Measurements from ENCODE around the gene ADD3.

The ADD3 gene

GRCh38 chr10:109996225-109996624 is 11.6 kb upstream of the ADD3 start:
- peak overlapping the region in 1 of 21 experiments; percentile 11 for H3K27ac ChIP-seq

GRCh38 chr10:109996766-109997171 is 11.0 kb upstream of the ADD3 start:
- Histone ChIP-seq H3K4me3 (no peak overlapping the region), H3K27ac (peak overlapping the region in 1 of 21 experiments; percentile 11)

More at GRCh38 chr10:109996225-109996624, 11.6 kb upstream of the ADD3 start:
- no peak overlapping the region for H3K4me3 ChIP-seq

GRCh38 chr10:109997233-109997632 is 10.6 kb upstream of the ADD3 start:
- Histone ChIP-seq H3K27ac (peak overlapping the region in 1 of 21 experiments; percentile 11), H3K4me3 (no peak overlapping the region)

- Histone ChIP-seq H3K4me3 (no peak overlapping the region), H3K27ac (no peak overlapping the region)
These were observed 9.3 kb upstream of the ADD3 start for GRCh38 chr10:109998513-109998912.

GRCh38 chr10:110002801-110003523 is 4.8 kb upstream of the ADD3 start:
- H3K27ac ChIP-seq: peak overlapping the region in 6 of 21 experiments; percentile 0 to 50 (median 35)
- no peak overlapping the region for H3K4me3 ChIP-seq

- peak overlapping the region in 9 of 21 experiments; percentile 0 to 50 (median 30) for H3K27ac ChIP-seq
These were observed 4.3 kb upstream of the ADD3 start for GRCh38 chr10:110003524-110003885.

GRCh38 chr10:110005719-110006118 is 2.1 kb upstream of the ADD3 start:
- Histone ChIP-seq H3K27ac (peak overlapping the region in 18 of 21 experiments; percentile 11 to 96 (median 92)), H3K4me3 (peak overlapping the region in 6 of 7 experiments; percentile 15 to 98 (median 83))

More at GRCh38 chr10:110003524-110003885, 4.3 kb upstream of the ADD3 start:
- H3K4me3 ChIP-seq: no peak overlapping the region

- Histone ChIP-seq H3K27ac (peak overlapping the region; percentile 55 to 96 (median 91)), H3K4me3 (peak overlapping the region; percentile 60 to 98 (median 90))
These were observed 1.2 kb upstream of the ADD3 start for GRCh38 chr10:110006358-110007160.

- Histone ChIP-seq H3K4me3 (peak overlapping the region; percentile 60 to 98 (median 90)), H3K27ac (peak overlapping the region; percentile 55 to 96 (median 91))
These were observed 553 bp upstream of the ADD3 start for GRCh38 chr10:110007161-110007700.

GRCh38 chr10:110008518-110009339 is 945 bp downstream of the ADD3 start:
- peak overlapping the region; percentile 60 to 98 (median 90) for H3K4me3 ChIP-seq
- peak overlapping the region; percentile 64 to 96 (median 91) for H3K27ac ChIP-seq

GRCh38 chr10:110009736-110010475 is 2.1 kb downstream of the ADD3 start:
- Histone ChIP-seq H3K27ac (peak overlapping the region in 8 of 21 experiments; percentile 8 to 94 (median 14)), H3K4me3 (peak overlapping the region in 2 of 7 experiments; percentile 76 to 97)

GRCh38 chr10:110010486-110011378 is 2.9 kb downstream of the ADD3 start:
- Histone ChIP-seq H3K27ac (peak overlapping the region in 7 of 21 experiments; percentile 6 to 94 (median 14)), H3K4me3 (no peak overlapping the region)

- Histone ChIP-seq H3K27ac (peak overlapping the region in 1 of 21 experiments; percentile 24), H3K4me3 (no peak overlapping the region)
These were observed 3.9 kb downstream of the ADD3 start for GRCh38 chr10:110011681-110012080.

GRCh38 chr10:110013630-110014293 is 6.0 kb downstream of the ADD3 start:
- Histone ChIP-seq H3K4me3 (no peak overlapping the region), H3K27ac (peak overlapping the region in 2 of 21 experiments; percentile 37 to 48)

- H3K27ac ChIP-seq: peak overlapping the region in 1 of 21 experiments; percentile 48
- H3K4me3 ChIP-seq: no peak overlapping the region
These were observed 8.3 kb downstream of the ADD3 start for GRCh38 chr10:110016039-110016438.

GRCh38 chr10:110017052-110017451 is 9.3 kb downstream of the ADD3 start:
- H3K27ac ChIP-seq: peak overlapping the region in 1 of 21 experiments; percentile 48
- no peak overlapping the region for H3K4me3 ChIP-seq

- Histone ChIP-seq H3K4me3 (no peak overlapping the region), H3K27ac (no peak overlapping the region)
These were observed 10.1 kb downstream of the ADD3 start for GRCh38 chr10:110017907-110018306.

Data from skin epidermis (tissue), 12 donors.